Caco-2 (cell line): Measurements from ENCODE around the gene CEP55. TPM values are rescaled to one million over a fixed set of nuclear protein-coding genes. Genes with fewer than 3 reads are reported as not detected.

Experiments
- BruUV-seq: library from RNA; stranded (reverse); fragments of 400-500 nt; replicated peaks from 2 replicates; lab custom pipeline; 2021; lab: Mats Ljungman, UMichigan
- CTCF ChIA-PET: fragments of 300-600 bp; sonication (Branson Sonifier 250); formaldehyde crosslinking; loops from one replicate; lab custom pipeline; 2022; ENCODE audit warnings: antibody characterized with exemption; lab: Charles Lee
- POLR2A ChIA-PET: fragments of 300-600 bp; sonication (Branson Sonifier 250); formaldehyde crosslinking; loops from one replicate; lab custom pipeline; 2022; ENCODE audit warnings: antibody characterized with exemption; lab: Charles Lee
- DNase-seq, 2 experiments: peaks; one replicate each; pipeline versions ENCODE4 v3.0.0 to v3.0.0-alpha.2; 2020 to 2022
- H3K27me3 ChIP-seq: replicated peaks from 2 replicates; pipeline ENCODE4 v1.6.0; 2011; ENCODE audit warnings: low read length; ENCODE audit not compliant: control insufficient read depth, insufficient read depth
- H3K36me3 ChIP-seq: 2 replicates; pipeline ENCODE4 v1.5.1; 2011; ENCODE audit warnings: low read length; ENCODE audit not compliant: control insufficient read depth, insufficient read depth
- H3K4me1 ChIP-seq: fragments of 250-450 bp; sonication (Bioruptor Pico); 2 replicates; pipeline ENCODE4 v1.5.1; 2020; ENCODE audit warnings: mild to moderate bottlenecking
- H3K4me3 ChIP-seq: 2 replicates; pipeline ENCODE4 v1.5.1; 2011; ENCODE audit warnings: low read depth, mild to moderate bottlenecking, control low read depth, low read length
- H3K9me3 ChIP-seq: fragments of 250-450 bp; sonication (Bioruptor Pico); 2 replicates; pipeline ENCODE4 v1.5.1; 2020; ENCODE audit warnings: mild to moderate bottlenecking, moderate library complexity
- H3K27ac Mint-ChIP-seq: one replicate; pipeline ENCODE4 v1.8.0; 2022; ENCODE audit warnings: mixed read lengths; ENCODE audit not compliant: unreplicated experiment
- H3K27me3 Mint-ChIP-seq: one replicate; pipeline ENCODE4 v1.8.0; 2022; ENCODE audit warnings: mixed read lengths; ENCODE audit not compliant: insufficient read depth, unreplicated experiment
- H3K36me3 Mint-ChIP-seq: one replicate; pipeline ENCODE4 v1.8.0; 2022; ENCODE audit warnings: mild to moderate bottlenecking, mixed read lengths; ENCODE audit not compliant: insufficient read depth, unreplicated experiment
- H3K4me1 Mint-ChIP-seq: one replicate; pipeline ENCODE4 v1.8.0; 2022; ENCODE audit warnings: low read depth, mixed read lengths; ENCODE audit not compliant: unreplicated experiment
- H3K4me3 Mint-ChIP-seq: one replicate; pipeline ENCODE4 v1.8.0; 2022; ENCODE audit warnings: mild to moderate bottlenecking, moderate library complexity, mixed read lengths; ENCODE audit not compliant: unreplicated experiment
- H3K9me3 Mint-ChIP-seq: one replicate; pipeline ENCODE4 v1.8.0; 2022; ENCODE audit warnings: mixed read lengths; ENCODE audit not compliant: unreplicated experiment
- CTCF ChIP-seq, 2 experiments: fragments of 200-600 bp in 1 of 2; IDR thresholded peaks; 1 replicate in 1 of 2; 2 replicates in 1 of 2; pipeline versions ENCODE4 v1.5.1 to v1.8.0; 2011 to 2022; ENCODE audit warnings: antibody characterized with exemption in 1 of 2, control low read depth in 1 of 2, inconsistent platforms in 1 of 2, low read depth in 1 of 2, low read length in 1 of 2, mild to moderate bottlenecking in 1 of 2, moderate library complexity in 1 of 2; ENCODE audit not compliant: insufficient read depth in 1 of 2, severe bottlenecking in 1 of 2, unreplicated experiment in 1 of 2
- intact Hi-C: fragments of 100-400 bp; cut with micrococcal nuclease; formaldehyde crosslinking; loops from one replicate; pipeline ENCODE4 v1.10.0; 2022; ENCODE audit not compliant: unreplicated experiment
- total RNA-seq: library from RNA; stranded (reverse); gene quantifications from 2 replicates; pipeline ENCODE4 v1.2.3, GENCODE V29; 2022

Gene CEP55
- total RNA-seq, 1 experiment from 2014 or later: 65.3 TPM

- no peak for DNase-seq
- CTCF ChIA-PET: no interaction called here
- intact Hi-C loops: no loop called here
- peaks cover 98% of the 10 kb centered on the region for H3K36me3 Mint-ChIP-seq
- H3K4me1 Mint-ChIP-seq: peaks cover 38% of the 10 kb centered on the region
- no TSS peak for BruUV-seq
- H3K4me3 Mint-ChIP-seq: no peak overlapping the region
- Histone ChIP-seq H3K27me3 (no peaks in the 10 kb centered on the region), H3K9me3 (no peaks in the 10 kb centered on the region), H3K4me1 (peaks cover 19% of the 10 kb centered on the region), H3K36me3 (peaks cover 2% of the 10 kb centered on the region; the same call in 1 of the 2 replicates), H3K4me3 (no peak overlapping the region)
- no peaks in the 10 kb centered on the region for H3K9me3 Mint-ChIP-seq
- TF ChIP-seq CTCF (IDR thresholded peaks at IDR 0.05; ENCODE audit: insufficient read depth in 1 of 2, low read depth in 1 of 2, low read length in 1 of 2, severe bottlenecking in 1 of 2, unreplicated experiment in 1 of 2): no peak
- POLR2A ChIA-PET: no interaction called here
- H3K27ac Mint-ChIP-seq: peak overlapping the region; percentile 4
- no peaks in the 10 kb centered on the region for H3K27me3 Mint-ChIP-seq
Observed at GRCh38 chr10:93451244-93451947, 45.0 kb upstream of the CEP55 start.

GRCh38 chr10:93452143-93452542 lies 44.3 kb upstream of the CEP55 start:
- no TSS peak for BruUV-seq
- intact Hi-C loops: no loop called here
- peak overlapping the region; percentile 4 for H3K27ac Mint-ChIP-seq
- no peaks in the 10 kb centered on the region for H3K27me3 Mint-ChIP-seq
- H3K4me1 Mint-ChIP-seq: peaks cover 36% of the 10 kb centered on the region
- Histone ChIP-seq H3K9me3 (no peaks in the 10 kb centered on the region), H3K4me1 (peaks cover 19% of the 10 kb centered on the region), H3K36me3 (peaks cover 2% of the 10 kb centered on the region; the same call in 1 of the 2 replicates), H3K4me3 (no peak overlapping the region), H3K27me3 (no peaks in the 10 kb centered on the region)
- no peaks in the 10 kb centered on the region for H3K9me3 Mint-ChIP-seq
- TF ChIP-seq CTCF (IDR thresholded peaks at IDR 0.05; ENCODE audit: insufficient read depth in 1 of 2, low read depth in 1 of 2, low read length in 1 of 2, severe bottlenecking in 1 of 2, unreplicated experiment in 1 of 2): no peak
- ChIA-PET POLR2A (no interaction called here), CTCF (no interaction called here)
- no peak overlapping the region for H3K4me3 Mint-ChIP-seq
- peaks cover 96% of the 10 kb centered on the region for H3K36me3 Mint-ChIP-seq
- no peak for DNase-seq

- CTCF ChIA-PET: no interaction called here
- no peaks in the 10 kb centered on the region for H3K9me3 Mint-ChIP-seq
Observed at GRCh38 chr10:93454146-93454545, 42.3 kb upstream of the CEP55 start.

More at GRCh38 chr10:93454146-93454545, 42.3 kb upstream of the CEP55 start:
- Histone ChIP-seq H3K27me3 (no peaks in the 10 kb centered on the region), H3K4me1 (peaks cover 36% of the 10 kb centered on the region), H3K9me3 (no peaks in the 10 kb centered on the region), H3K4me3 (no peak overlapping the region), H3K36me3 (peaks cover 2% of the 10 kb centered on the region; the same call in 1 of the 2 replicates)
- Mint-ChIP-seq H3K4me3 (no peak overlapping the region), H3K4me1 (peaks cover 33% of the 10 kb centered on the region), H3K27ac (peak overlapping the region; percentile 22), H3K27me3 (no peaks in the 10 kb centered on the region), H3K36me3 (peaks cover 92% of the 10 kb centered on the region)
- intact Hi-C loops: no loop called here
- TF ChIP-seq CTCF (IDR thresholded peaks at IDR 0.05; ENCODE audit: insufficient read depth in 1 of 2, low read depth in 1 of 2, low read length in 1 of 2, severe bottlenecking in 1 of 2, unreplicated experiment in 1 of 2): no peak
- DNase-seq: no peak
- BruUV-seq: no TSS peak
- POLR2A ChIA-PET: no interaction called here
